GM12891 (cell line): ENCODE measurements around the gene ADAD2.

Experiments
- POLR2A ChIP-seq: IDR thresholded peaks from 2 replicates; pipeline ENCODE4 v1.6.1; 2011; ENCODE audit warnings: low read depth, low read length, control low read depth
- POLR2AphosphoS5 ChIP-seq: IDR thresholded peaks from 2 replicates; pipeline ENCODE4 v1.6.1; 2011; ENCODE audit warnings: low read depth, low read length, control low read depth

- TF ChIP-seq POLR2A (no peak), POLR2AphosphoS5 (no peak)
Observed at GRCh38 chr16:84243732-84244131, 52.8 kb downstream of the ADAD2 start.
